HG03159 (cell line): ENCODE measurements around the gene TLR9.

ENCODE experiments used
- ATAC-seq: cut with Tn5 transposase; IDR thresholded peaks from one replicate; pipeline ENCODE4 v1.9.1; 2021; ENCODE audit warnings: mild to moderate bottlenecking, moderate library complexity; ENCODE audit not compliant: unreplicated experiment

TLR9 gene

GRCh38 chr3:52247409-52248164 lies 22.1 kb upstream of the TLR9 start:
- ATAC-seq, result no peak

DNA sequence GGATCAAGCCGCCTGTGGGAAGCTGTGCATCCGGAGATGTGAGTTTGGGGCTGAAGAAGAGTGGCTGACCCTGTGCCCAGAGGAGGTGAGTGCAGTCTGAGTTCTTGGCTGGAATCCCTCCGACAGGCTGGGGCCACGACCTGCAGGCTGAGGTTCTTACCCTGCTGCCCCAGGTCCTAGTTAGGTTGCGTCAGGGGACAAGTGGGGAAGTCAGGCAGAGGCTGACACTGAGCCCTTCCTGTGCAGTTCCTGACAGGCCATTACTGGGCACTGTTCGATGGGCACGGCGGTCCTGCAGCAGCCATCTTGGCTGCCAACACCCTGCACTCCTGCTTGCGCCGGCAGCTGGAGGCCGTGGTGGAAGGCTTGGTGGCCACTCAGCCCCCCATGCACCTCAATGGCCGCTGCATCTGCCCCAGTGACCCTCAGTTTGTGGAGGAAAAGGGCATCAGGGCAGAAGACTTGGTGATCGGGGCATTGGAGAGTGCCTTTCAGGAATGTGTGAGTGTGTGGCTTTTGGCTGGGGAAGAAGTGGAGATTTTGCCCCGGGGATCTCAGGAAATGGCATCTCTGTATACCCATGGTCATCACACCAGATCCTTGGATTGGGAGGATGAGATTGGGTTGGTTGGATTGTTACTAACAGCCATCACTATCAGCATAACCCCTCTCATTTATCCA lies 21.4 kb upstream of the TLR9 start:
- ATAC-seq, result no peak

DNA sequence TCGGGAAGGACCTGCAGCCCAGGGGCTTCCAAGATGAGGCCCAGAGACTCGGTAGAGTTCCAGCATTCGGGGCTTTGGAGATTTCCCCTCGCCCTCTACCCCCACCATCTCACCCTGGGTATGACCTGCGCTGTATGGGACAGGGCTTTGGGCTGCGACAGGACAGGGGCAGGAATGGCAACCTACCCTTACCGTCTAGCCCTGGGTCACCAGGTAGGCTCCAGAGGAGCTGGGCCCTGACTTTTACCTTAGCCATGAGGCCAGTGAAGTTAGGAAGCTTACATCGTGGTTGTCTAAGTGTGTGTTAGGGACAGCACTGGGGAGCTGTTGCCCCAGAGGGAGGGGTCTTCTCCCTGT lies 20.8 kb upstream of the TLR9 start:
- no peak for ATAC-seq

GRCh38 chr3:52245322-52246263 lies 20.1 kb upstream of the TLR9 start, which contains the start of gene PPM1M:
TSS of gene PPM1M (plus strand) at chr3:52245759. CDS start at chr3:52245825, 66 bp downstream.
- ATAC-seq, result no peak

DNA sequence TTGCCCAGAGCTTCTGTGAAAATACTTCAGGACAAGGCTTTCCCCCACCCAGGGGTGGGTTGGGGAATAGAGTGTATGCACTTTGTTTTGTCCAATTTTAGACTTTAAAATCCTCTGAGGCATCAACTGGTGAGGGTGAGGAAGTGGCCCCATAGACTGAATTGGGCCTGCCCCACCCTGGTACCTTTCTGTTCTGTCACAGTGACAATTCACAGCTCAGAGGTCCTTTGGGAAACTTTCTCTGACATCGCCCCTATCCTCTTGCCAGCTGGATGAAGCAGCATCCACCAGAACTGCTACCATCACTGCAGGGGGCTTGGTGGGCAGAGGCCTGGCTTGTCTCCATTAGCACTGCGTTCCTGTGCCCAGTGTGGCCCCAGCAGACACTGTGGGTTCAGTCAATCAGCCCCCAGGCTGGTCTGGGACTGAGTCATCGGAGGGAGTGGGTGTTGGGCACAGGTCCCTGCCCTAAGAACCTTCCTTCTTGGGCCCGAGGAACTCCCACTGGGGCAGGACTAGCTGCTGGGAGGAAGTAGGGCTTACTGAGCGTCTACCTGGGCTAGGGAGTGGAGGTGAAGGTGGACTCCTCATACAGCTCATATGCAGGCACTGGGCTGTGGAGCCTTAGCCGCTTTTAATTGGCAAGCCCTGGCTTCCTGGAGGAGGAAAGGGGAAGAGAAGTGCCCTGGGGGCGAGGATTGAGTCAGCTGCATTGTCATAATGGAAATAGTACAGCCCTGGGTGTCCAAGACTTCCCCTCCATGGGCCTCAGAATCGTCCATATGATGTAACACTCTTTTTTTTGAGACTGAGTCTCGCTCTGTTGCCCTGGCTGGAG lies 18.6 kb upstream of the TLR9 start:
- ATAC-seq, result peak; percentile 43

- no peak for ATAC-seq
Observed at GRCh38 chr3:52242039-52242438, 16.6 kb upstream of the TLR9 start.

- no peak for ATAC-seq
Observed at GRCh38 chr3:52240886-52241370, 15.5 kb upstream of the TLR9 start.

DNA sequence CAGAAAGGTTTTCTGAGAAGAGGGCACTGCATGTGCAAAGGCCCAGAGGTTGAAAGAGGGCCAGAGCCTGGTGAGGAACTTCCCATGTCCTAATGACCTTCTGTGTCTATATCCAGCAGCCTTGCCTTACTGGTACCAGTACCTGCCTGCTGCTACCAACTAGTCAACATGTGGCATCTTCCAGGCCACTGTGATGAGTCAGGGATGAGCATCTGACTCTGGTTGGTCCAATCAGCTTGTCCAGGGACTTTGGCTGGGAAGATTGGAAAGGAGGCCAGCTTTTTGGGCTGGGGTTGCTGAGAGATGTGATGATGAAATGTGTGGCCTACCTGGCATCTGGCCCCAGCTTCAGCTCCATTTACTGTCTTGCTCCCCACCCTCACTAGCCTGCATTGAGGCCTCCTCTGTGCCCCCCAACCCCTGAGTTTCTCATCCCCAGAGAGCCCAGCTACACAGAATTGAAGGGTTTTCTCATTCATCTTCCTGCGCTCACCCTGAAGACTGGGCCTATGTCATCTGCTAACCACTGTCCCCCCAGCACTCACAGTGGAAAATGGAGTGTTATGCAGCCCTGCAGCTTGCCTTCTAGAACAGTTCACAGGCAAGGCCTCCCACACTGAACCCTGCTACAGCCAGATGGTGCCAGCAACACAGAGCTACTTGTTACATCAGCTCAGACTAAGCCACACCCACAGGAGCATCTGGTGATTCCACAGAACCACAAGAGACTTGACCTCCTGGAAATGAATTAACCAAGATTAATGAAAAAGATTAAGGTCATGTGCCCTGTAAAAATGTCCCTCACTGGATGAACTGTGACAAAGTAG lies 14.8 kb upstream of the TLR9 start:
- ATAC-seq, result no peak

DNA sequence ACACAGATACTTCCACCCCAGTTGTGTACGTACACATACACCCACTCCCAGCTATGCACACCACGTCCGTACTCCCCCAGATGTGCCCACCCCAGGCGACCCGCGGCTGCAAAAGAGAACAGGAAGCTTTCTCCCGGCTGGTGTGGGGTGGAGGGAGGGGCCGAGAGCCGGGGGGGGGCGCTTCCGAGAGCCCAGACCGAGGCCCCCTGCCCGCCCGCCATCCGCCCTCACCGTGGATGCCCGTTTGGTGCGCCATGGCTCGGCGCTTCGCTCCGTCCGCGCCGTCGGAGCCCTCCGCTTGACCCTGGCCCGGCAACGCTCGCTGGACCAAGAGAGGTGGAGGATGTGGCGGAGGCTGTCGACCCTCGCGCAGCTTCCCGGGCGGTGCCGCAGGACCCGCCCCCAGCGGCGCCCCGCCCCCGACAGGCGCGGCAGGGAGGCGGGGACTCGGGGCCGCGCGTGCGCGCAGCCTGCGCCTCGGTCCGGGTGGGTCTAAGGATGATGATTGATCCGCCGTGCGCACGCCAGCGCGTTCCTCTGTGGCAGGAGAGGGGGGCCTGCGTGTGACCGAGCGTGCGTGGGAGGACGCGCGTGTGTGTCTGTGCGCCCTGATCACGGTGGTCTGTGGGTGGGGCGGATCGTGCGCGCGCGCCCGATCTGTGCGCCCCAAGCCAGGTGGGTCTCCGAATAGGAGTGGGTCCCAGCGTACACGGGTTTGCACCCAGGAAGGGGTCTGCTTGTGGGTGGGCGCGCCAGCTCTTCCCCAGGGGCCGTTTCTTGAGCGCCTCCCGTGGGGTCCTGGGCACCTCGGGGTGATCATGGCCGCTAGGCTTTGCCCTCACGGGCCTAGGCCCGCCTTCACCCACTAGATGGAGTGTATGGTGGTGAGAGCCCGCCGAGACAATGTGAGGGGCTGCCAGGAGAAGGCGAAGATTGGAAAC lies 13.6 kb upstream of the TLR9 start, which contains the start of gene TWF2:
TWF2 (minus strand) TSS at position 398 of the 941 bp plus-strand sequence; CDS start at position 256, 142 bp downstream.
- peak; percentile 79 for ATAC-seq

GRCh38 chr3:52238193-52238760 lies 12.8 kb upstream of the TLR9 start:
- ATAC-seq, result no peak

GRCh38 chr3:52237657-52238172 lies 12.3 kb upstream of the TLR9 start:
- no peak for ATAC-seq

- ATAC-seq, result no peak
Observed at GRCh38 chr3:52237006-52237656, 11.7 kb upstream of the TLR9 start.

- ATAC-seq, result no peak
Observed at GRCh38 chr3:52236424-52236886, 11.0 kb upstream of the TLR9 start.

GRCh38 chr3:52234516-52235447 lies 9.3 kb upstream of the TLR9 start:
- no peak for ATAC-seq

GRCh38 chr3:52233968-52234367 lies 8.5 kb upstream of the TLR9 start:
- ATAC-seq, result no peak

DNA sequence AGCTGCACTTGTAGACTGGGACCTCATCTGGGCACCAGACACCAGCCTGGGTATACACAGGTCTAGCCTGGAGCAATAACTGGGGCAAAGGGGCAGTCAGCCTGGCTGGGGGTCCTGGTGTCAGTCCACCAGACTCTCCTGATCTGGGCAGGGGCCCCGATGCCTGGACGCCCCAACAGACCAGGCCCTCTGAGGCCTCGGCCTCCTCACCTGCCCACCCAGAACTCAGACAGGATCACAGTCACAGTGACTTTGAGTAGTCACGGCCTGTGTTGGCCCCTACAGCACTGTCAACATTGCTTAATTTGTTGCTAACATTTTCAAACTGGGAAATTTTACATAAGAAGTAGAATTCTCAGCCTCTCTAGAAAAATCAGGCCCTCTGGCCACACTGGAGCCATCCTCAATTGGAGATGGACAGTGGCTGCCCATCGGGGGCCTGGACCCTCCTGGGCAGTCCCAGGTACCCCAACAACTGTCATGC lies 7.7 kb upstream of the TLR9 start:
- ATAC-seq, result no peak
